HepG2 (cell line): ENCODE measurements around the gene MAPRE3. TPM values are rescaled to one million over a fixed set of nuclear protein-coding genes. Genes with fewer than 3 reads are reported as not detected.

ENCODE experiments used
- BRCA1 ChIP-seq: sonication (generic); formaldehyde crosslinking; IDR thresholded peaks from 2 replicates; pipeline ENCODE4 v1.4.0; 2020; ENCODE audit warnings: missing genetic modification reagents
- EZH2 ChIP-seq: conservative IDR thresholded peaks from 2 replicates; pipeline ENCODE4 v1.6.1; 2012; ENCODE audit warnings: mild to moderate bottlenecking, low read depth, low read length, moderate library complexity
- GABPB1 ChIP-seq: IDR thresholded peaks from 2 replicates; pipeline ENCODE4 v1.6.1; 2016; ENCODE audit warnings: mild to moderate bottlenecking, missing genetic modification reagents, moderate library complexity, missing compliant biosample characterization
- GATAD2A ChIP-seq: IDR thresholded peaks from 2 replicates; pipeline ENCODE4 v1.6.1; 2016
- HNF4G ChIP-seq, 2 experiments: sonication (generic) in 1 of 2; formaldehyde crosslinking in 1 of 2; IDR thresholded peaks; 2 replicates each; pipeline versions ENCODE4 v1.4.0 to v1.6.1; 2011 to 2020; ENCODE audit warnings: borderline replicate concordance in 2 of 2, low read depth in 2 of 2, mild to moderate bottlenecking in 2 of 2, low read length in 1 of 2, missing genetic modification reagents in 1 of 2, moderate library complexity in 1 of 2
- KDM4B ChIP-seq: sonication (generic); formaldehyde crosslinking; IDR thresholded peaks from 2 replicates; pipeline ENCODE4 v1.4.0; 2020; ENCODE audit warnings: missing genetic modification reagents
- MYC ChIP-seq: sonication (generic); formaldehyde crosslinking; IDR thresholded peaks from 2 replicates; pipeline ENCODE4 v1.9.0; 2021; ENCODE audit warnings: missing genetic modification reagents, borderline replicate concordance
- NCOA5 ChIP-seq: sonication (generic); formaldehyde crosslinking; IDR thresholded peaks from 2 replicates; pipeline ENCODE4 v1.4.0; 2020; ENCODE audit warnings: missing genetic modification reagents
- PHF20 ChIP-seq: sonication (generic); formaldehyde crosslinking; IDR thresholded peaks from 2 replicates; pipeline ENCODE4 v1.5.0; 2020; ENCODE audit warnings: mild to moderate bottlenecking, missing genetic modification reagents
- PRDM15 ChIP-seq: sonication (generic); formaldehyde crosslinking; IDR thresholded peaks from 2 replicates; pipeline ENCODE4 v1.4.0; 2020; ENCODE audit warnings: missing genetic modification reagents
- RFXANK ChIP-seq: IDR thresholded peaks from 2 replicates; pipeline ENCODE4 v1.6.1; 2016
- SAP130 ChIP-seq: IDR thresholded peaks from 2 replicates; pipeline ENCODE4 v1.6.1; 2016; ENCODE audit warnings: low read depth
- TBX2 ChIP-seq: sonication (generic); formaldehyde crosslinking; IDR thresholded peaks from 2 replicates; pipeline ENCODE4 v1.5.0; 2020; ENCODE audit warnings: missing genetic modification reagents, mild to moderate bottlenecking, borderline replicate concordance
- ZBTB44 ChIP-seq: sonication (generic); formaldehyde crosslinking; IDR thresholded peaks from 2 replicates; pipeline ENCODE4 v1.4.0; 2020; ENCODE audit warnings: missing genetic modification reagents
- ZFP37 ChIP-seq: sonication (generic); formaldehyde crosslinking; IDR thresholded peaks from 2 replicates; pipeline ENCODE4 v1.4.0; 2020; ENCODE audit warnings: missing genetic modification reagents, borderline replicate concordance
- ZNF24 ChIP-seq: fragments of 450-650 bp; IDR thresholded peaks from 2 replicates; pipeline ENCODE4 v1.6.1; 2017; ENCODE audit warnings: antibody characterized with exemption, mild to moderate bottlenecking
- ZNF337 ChIP-seq: sonication (generic); formaldehyde crosslinking; IDR thresholded peaks from 2 replicates; pipeline ENCODE4 v1.5.1; 2020; ENCODE audit warnings: missing genetic modification reagents, low read depth, mild to moderate bottlenecking, borderline replicate concordance
- ZNF350 ChIP-seq: sonication (generic); formaldehyde crosslinking; IDR thresholded peaks from 2 replicates; pipeline ENCODE4 v1.4.0; 2020; ENCODE audit warnings: mild to moderate bottlenecking, low read depth, missing genetic modification reagents, borderline replicate concordance
- ZNF543 ChIP-seq: sonication (generic); formaldehyde crosslinking; IDR thresholded peaks from 2 replicates; pipeline ENCODE4 v1.4.0; 2020; ENCODE audit warnings: mild to moderate bottlenecking, missing genetic modification reagents
- ZNF589 ChIP-seq: sonication (generic); formaldehyde crosslinking; conservative IDR thresholded peaks from 2 replicates; pipeline ENCODE4 v1.8.0; 2022; ENCODE audit warnings: mild to moderate bottlenecking, moderate library complexity, missing genetic modification reagents
- ZNF816 ChIP-seq: sonication (generic); formaldehyde crosslinking; IDR thresholded peaks from 2 replicates; pipeline ENCODE4 v1.8.0; 2022; ENCODE audit warnings: missing genetic modification reagents, mild to moderate bottlenecking, borderline replicate concordance
- polyA plus RNA-seq, 8 experiments: library from polyadenylated mRNA; depleted of rRNA in 3 of 8; stranded (reverse) in 7 of 8; unstranded in 1 of 8; fragments of >200 nt; fragmentation: Illumina TruSeq in 4 of 8; extraction: Trizol in 4 of 8; gene quantifications; 2 replicates each; pipeline versions ENCODE4 v1.2.1 to v1.2.3, GENCODE V29; 2011 to 2016; ENCODE audit warnings: low read depth in 4 of 8, missing spikeins in 1 of 8, mixed read lengths in 1 of 8; ENCODE audit not compliant: insufficient read depth in 1 of 8
- total RNA-seq, 5 experiments: library from RNA; depleted of rRNA; stranded (reverse); fragments of >200 nt; fragmentation: Illumina TruSeq; extraction: Trizol; gene quantifications; 2 replicates each; pipeline ENCODE4 v1.2.3, GENCODE V29; 2016; ENCODE audit warnings: low read depth in 1 of 5
- TF ChIP-seq, protein P1 (sequence below): sonication (generic); formaldehyde crosslinking; IDR thresholded peaks from 2 replicates; pipeline ENCODE4 v1.4.0; 2020; ENCODE audit warnings: mild to moderate bottlenecking, missing genetic modification reagents

MAPRE3 gene
- total and polyA plus RNA-seq, 2 of the 13 experiments (the other 11 are each of a cell fraction or from before 2014, with no cell fraction given): 0.31 to 0.91 TPM

DNA sequence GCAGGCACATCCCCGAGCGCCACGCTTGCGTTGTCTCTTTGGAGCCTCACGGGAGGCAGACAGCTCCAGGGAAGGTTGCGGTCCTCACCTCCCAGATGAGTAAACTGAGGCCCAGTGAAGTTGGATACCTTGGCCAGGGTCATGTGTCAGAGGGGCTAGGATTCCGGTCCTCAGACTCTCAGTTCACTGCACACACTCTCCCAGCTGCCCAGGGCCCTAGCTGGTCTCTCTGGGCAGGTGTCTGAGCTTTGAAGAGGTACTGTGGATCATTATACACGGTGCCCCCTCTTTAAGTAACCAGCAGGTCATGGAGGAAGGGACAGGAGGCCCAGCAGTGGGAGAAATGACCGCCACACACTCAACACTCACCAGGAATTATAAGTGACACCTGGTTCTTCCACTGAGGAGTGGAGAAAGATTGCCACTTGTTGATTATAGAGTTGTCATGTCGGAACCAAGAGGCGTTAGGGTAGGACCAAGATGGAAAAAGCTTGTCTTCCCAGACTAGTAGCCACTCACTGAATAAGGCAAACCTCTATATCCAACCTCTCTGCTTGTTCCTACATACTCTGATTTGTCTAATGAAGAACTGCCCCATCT lies 62.9 kb downstream of the MAPRE3 start (continued):
- TF ChIP-seq MYC (CRISPR knock-in tag): no peak
- no peak for TF ChIP-seq SAP130 (CRISPR knock-in tag)
- TF ChIP-seq NCOA5: no peak
- no peak for TF ChIP-seq HNF4G (IDR thresholded peaks at IDR 0.05; ENCODE audit: borderline replicate concordance, low read depth, low read length)
- TF ChIP-seq HNF4G (CRISPR knock-in tag; IDR thresholded peaks at IDR 0.05; ENCODE audit: borderline replicate concordance, low read depth): no peak
- no peak for TF ChIP-seq GABPB1
- no peak for TF ChIP-seq ZBTB44
- TF ChIP-seq, protein P1, sequence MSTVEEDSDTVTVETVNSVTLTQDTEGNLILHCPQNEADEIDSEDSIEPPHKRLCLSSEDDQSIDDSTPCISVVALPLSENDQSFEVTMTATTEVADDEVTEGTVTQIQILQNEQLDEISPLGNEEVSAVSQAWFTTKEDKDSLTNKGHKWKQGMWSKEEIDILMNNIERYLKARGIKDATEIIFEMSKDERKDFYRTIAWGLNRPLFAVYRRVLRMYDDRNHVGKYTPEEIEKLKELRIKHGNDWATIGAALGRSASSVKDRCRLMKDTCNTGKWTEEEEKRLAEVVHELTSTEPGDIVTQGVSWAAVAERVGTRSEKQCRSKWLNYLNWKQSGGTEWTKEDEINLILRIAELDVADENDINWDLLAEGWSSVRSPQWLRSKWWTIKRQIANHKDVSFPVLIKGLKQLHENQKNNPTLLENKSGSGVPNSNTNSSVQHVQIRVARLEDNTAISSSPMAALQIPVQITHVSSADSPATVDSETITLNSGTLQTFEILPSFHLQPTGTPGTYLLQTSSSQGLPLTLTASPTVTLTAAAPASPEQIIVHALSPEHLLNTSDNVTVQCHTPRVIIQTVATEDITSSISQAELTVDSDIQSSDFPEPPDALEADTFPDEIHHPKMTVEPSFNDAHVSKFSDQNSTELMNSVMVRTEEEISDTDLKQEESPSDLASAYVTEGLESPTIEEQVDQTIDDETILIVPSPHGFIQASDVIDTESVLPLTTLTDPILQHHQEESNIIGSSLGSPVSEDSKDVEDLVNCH (CRISPR knock-in tag): no peak
- no peak for TF ChIP-seq BRCA1 (CRISPR knock-in tag)
- TF ChIP-seq ZNF337 (CRISPR knock-in tag): no peak
- no peak for TF ChIP-seq TBX2
- TF ChIP-seq ZNF816: 0 out of 2 replicates have a peak, but pooled peaks have one; percentile 53
- no peak for TF ChIP-seq ZNF589 (CRISPR knock-in tag)
- no peak for TF ChIP-seq EZH2
- TF ChIP-seq KDM4B (CRISPR knock-in tag): 0 out of 2 replicates have a peak, but pooled peaks have one; percentile 17
- no peak for TF ChIP-seq RFXANK
- TF ChIP-seq GATAD2A (CRISPR knock-in tag): no peak
- TF ChIP-seq ZFP37 (CRISPR knock-in tag): no peak
- no peak for TF ChIP-seq ZNF350 (CRISPR knock-in tag)
- no peak for TF ChIP-seq PRDM15 (CRISPR knock-in tag)
- no peak for TF ChIP-seq ZNF24
- TF ChIP-seq ZNF543 (CRISPR knock-in tag): 0 out of 2 replicates have a peak, but pooled peaks have one; percentile 3
- TF ChIP-seq PHF20 (CRISPR knock-in tag): no peak
